ENCODE measurements around the gene RAN. TPM values are rescaled to one million over a fixed set of nuclear protein-coding genes. Genes with fewer than 3 reads are reported as not detected.
"Not testable (repeated sequence)": the region's sequence is repeated elsewhere in the genome, so short reads cannot be mapped to it uniquely, and the experiment has no call there.

RAN gene
- total RNA-seq, 1 donor from 2014 or later: 73.7 TPM

GRCh38 chr12:130846369-130846768 is 25.5 kb upstream of the RAN start:
- no peaks in the 10 kb centered on the region for H3K27me3 ChIP-seq
- no peak for TF ChIP-seq CTCF (IDR thresholded peaks at IDR 0.05)
- H3K36me3 ChIP-seq: no peaks in the 10 kb centered on the region
- no peak overlapping the region for H3K4me3 ChIP-seq
- intact Hi-C loops (cut with DNase I): no loop called here
- no peak overlapping the region for H3K27ac ChIP-seq
- DNase-seq (ENCODE audit: low spot score in 2 of 2): no peak
- no peaks in the 10 kb centered on the region for H3K4me1 ChIP-seq
- no peaks in the 10 kb centered on the region for H3K9me3 ChIP-seq

DNA sequence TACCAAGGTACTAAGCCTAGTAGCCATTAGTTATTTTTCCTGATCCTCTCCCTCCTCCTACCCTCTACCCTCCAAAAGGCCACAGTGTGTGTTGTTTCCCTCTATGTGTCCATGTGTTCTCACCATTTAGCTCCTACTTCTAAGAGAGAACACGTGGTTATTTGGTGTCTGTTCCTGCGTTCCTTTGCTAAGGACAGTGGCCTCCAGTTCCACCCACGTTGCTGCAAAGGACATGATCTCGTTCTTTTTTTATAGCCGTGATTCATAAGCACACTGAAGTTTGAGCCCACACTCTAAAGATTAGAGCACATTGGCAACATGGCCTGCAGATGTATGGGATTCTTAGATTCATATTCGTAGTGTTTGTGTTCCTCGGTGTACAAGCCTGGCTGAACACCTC is 24.8 kb upstream of the RAN start:
- no peak for DNase-seq (ENCODE audit: low spot score in 2 of 2)
- Histone ChIP-seq H3K4me3 (no peak overlapping the region), H3K9me3 (no peaks in the 10 kb centered on the region), H3K4me1 (no peaks in the 10 kb centered on the region), H3K27me3 (no peaks in the 10 kb centered on the region), H3K27ac (no peak overlapping the region), H3K36me3 (no peaks in the 10 kb centered on the region)
- intact Hi-C loops (cut with DNase I): no loop called here
- no peak for TF ChIP-seq CTCF (IDR thresholded peaks at IDR 0.05)

DNA sequence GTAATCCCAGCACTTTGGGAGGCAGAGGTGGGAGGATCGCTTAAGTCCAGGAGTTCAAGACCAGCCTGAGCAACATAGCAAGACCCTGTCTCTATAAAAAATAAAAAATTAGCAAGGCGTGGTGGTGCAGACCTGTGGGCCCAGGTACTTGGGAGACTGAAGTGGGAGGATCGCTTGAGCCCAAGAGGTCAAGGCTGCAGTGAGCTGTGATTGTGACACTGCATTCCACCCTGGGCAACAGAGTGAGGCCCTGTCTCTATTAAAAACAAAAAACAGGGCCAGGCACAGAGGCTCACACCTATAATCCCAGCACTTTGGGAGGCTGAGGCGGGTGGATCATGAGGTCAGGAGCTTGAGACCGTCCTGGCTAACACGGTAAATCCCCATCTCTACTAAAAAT is 23.8 kb upstream of the RAN start:
- intact Hi-C loops (cut with DNase I); H3K4me1 ChIP-seq; H3K9me3 ChIP-seq; DNase-seq (ENCODE audit: low spot score in 2 of 2); H3K27ac ChIP-seq; H3K27me3 ChIP-seq; H3K4me3 ChIP-seq; H3K36me3 ChIP-seq: not testable (repeated sequence)

GRCh38 chr12:130848785-130849305 is 23.0 kb upstream of the RAN start:
- H3K27me3 ChIP-seq; DNase-seq (ENCODE audit: low spot score in 2 of 2); H3K4me3 ChIP-seq; intact Hi-C loops (cut with DNase I); H3K27ac ChIP-seq; H3K4me1 ChIP-seq; H3K36me3 ChIP-seq; H3K9me3 ChIP-seq: not testable (repeated sequence)

DNA sequence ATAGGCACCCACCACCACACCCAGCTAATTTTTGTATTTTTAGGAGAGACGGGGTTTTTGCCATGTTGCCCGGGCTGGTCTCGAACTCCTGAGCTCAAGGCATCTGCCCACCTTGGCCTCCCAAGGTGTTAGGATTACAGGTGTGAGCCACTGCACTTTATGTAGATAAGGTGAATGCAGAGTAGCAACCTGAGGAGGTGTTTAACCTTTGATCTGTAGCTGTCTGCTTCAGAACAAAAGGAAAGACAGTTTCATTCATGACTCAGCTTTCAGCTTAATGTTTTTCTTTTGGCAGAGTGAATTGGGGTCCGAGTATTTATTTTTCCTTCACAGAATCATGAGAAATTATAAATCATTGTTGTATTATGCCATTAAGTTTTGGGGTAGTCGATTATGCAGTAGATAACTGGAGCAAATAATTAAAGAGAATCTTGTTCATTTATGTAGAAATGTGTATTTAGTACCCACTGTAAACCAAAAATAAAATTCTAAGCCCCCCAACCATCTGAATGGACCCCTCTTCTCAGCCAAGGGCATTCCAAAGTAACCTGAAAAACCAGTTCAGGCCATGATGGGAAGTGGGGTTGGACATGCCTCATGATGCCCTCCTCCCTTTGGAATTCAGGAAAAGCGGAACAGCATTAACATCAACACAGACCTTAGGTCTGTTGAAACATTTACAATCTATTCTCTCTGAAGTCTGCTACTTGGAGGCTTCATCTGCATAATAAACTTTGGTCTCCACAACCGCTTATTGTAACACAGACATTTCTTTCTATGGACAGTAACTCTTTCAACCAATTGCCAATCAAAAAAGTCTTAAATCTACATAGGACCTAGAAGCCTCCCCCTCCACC is 22.1 kb upstream of the RAN start:
- no peak overlapping the region for H3K27ac ChIP-seq
- no peak for DNase-seq (ENCODE audit: low spot score in 2 of 2)
- H3K36me3 ChIP-seq: no peaks in the 10 kb centered on the region
- H3K4me3 ChIP-seq: no peak overlapping the region
- no peaks in the 10 kb centered on the region for H3K4me1 ChIP-seq
- no peaks in the 10 kb centered on the region for H3K9me3 ChIP-seq
- H3K27me3 ChIP-seq: no peaks in the 10 kb centered on the region
- intact Hi-C loops (cut with DNase I): no loop called here
- no peak for TF ChIP-seq CTCF (IDR thresholded peaks at IDR 0.05)

DNA sequence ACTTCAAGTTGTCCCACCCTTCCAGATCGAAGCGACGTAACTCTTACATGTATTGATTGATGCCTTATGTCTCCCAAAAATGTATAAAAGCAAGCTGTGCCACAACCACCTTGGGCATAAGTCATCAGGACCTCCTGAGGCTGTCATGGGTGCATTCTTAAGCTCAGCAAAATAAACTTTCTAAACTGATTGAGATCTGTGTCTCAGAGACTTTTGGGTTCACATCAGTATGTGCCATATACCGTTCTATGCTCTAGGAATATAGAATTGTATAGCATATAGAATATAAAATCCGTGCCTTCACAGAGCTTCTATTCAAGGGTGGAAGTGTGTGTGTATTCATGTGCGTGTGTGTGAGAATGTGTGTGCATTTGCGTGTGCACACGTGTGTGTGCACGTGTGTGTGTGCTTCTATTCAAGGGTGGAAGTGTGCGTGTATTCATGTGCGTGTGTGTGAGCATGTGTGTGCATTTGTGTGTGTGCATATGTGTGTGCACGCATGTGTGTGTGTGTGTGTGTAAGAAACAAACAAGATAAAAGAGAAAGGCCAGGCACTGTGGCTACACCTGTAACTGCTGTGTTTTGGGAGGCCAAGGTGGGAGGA is 21.3 kb upstream of the RAN start:
- no peak overlapping the region for H3K4me3 ChIP-seq
- no peaks in the 10 kb centered on the region for H3K9me3 ChIP-seq
- no peaks in the 10 kb centered on the region for H3K27me3 ChIP-seq
- TF ChIP-seq CTCF (IDR thresholded peaks at IDR 0.05): no peak
- intact Hi-C loops (cut with DNase I): no loop called here
- H3K4me1 ChIP-seq: no peaks in the 10 kb centered on the region
- DNase-seq (ENCODE audit: low spot score in 2 of 2): no peak
- H3K36me3 ChIP-seq: no peaks in the 10 kb centered on the region
- H3K27ac ChIP-seq: no peak overlapping the region

All from ascending aorta (tissue), 2 donors.